ENCODE results near the gene SARS2. TPM values are rescaled to one million over a fixed set of nuclear protein-coding genes. Genes with fewer than 3 reads are reported as not detected.
A peak's percentile ranks its signal among the peaks of the same experiment; 100 is the strongest.
"Not testable (repeated sequence)": the region's sequence is repeated elsewhere in the genome, so short reads cannot be mapped to it uniquely, and the experiment has no call there.

Gene SARS2
- total RNA-seq, 1 donor from 2014 or later: 36.7 TPM

DNA sequence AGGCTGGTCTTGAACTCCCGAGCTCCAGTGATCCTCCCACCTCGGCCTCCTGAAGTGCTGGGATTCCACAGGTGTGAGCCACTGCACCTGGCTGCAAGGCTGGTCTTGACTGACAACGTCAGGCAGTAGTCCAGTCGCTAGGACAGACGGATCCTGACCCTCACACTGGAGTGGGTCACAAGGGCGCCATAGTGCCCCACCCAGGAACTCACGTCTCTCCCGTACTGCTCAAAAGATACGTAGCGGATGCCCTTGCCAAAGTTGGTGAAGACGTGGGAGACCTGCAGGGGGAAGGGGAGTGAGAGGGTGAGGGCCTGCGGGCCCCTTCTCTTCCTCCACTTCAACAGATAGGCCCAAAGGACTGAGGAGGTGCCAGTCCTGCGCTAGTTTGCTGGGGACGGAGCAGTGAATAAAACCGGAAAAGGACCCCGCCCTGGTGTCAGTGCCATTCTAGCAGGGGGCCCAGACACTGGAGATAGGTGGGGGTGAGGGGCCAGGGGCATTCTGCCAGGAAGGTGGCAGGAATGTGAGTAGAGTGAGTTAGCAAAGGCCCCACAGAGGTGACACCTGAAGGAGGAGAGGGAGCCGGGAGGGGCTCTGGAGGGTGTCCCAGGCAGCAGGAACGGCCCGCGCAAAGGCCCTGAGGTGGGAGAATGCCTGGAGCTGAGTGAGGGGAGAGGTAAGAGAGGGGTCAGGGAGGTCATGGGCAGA, 12.1 kb upstream of the SARS2 start:
- Mint-ChIP-seq H3K36me3 (ENCODE audit: low read depth, unreplicated experiment) (peaks cover 5% of the 10 kb centered on the region), H3K9me3 (ENCODE audit: unreplicated experiment) (no peaks in the 10 kb centered on the region), H3K27ac (ENCODE audit: unreplicated experiment) (no peak overlapping the region), H3K27me3 (ENCODE audit: unreplicated experiment) (peaks cover 12% of the 10 kb centered on the region), H3K4me1 (ENCODE audit: unreplicated experiment) (peaks cover 27% of the 10 kb centered on the region), H3K4me3 (ENCODE audit: unreplicated experiment) (no peak overlapping the region)
- TF ChIP-seq CTCF (IDR thresholded peaks at IDR 0.05; ENCODE audit: unreplicated experiment): no peak
- no peak for DNase-seq (ENCODE audit: low spot score)

DNA sequence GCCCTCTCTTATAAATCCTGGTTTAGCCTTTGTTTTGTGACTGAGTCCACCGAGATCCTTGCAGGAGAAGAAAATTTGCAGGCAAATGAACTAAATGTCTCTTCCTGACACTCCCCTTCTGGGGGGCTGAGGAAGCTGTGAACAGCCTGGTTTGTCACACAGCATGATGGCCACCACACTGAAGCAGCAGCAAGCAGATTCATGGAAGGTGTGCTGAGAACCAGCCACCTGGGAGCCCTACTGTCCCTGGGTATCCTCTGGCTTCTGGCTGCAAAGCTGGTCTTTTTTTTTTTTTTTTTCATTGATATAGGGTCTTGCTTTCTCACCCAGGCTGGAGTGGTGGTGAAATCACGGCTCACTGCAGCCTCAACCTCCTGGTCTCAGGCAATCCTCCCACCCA, 11.4 kb upstream of the SARS2 start:
- Mint-ChIP-seq H3K9me3 (ENCODE audit: unreplicated experiment) (no peaks in the 10 kb centered on the region), H3K27ac (ENCODE audit: unreplicated experiment) (no peak overlapping the region), H3K4me1 (ENCODE audit: unreplicated experiment) (peaks cover 27% of the 10 kb centered on the region), H3K36me3 (ENCODE audit: low read depth, unreplicated experiment) (peaks cover 5% of the 10 kb centered on the region), H3K4me3 (ENCODE audit: unreplicated experiment) (no peak overlapping the region), H3K27me3 (ENCODE audit: unreplicated experiment) (peaks cover 12% of the 10 kb centered on the region)
- no peak for TF ChIP-seq CTCF (IDR thresholded peaks at IDR 0.05; ENCODE audit: unreplicated experiment)
- DNase-seq (ENCODE audit: low spot score): no peak

DNA sequence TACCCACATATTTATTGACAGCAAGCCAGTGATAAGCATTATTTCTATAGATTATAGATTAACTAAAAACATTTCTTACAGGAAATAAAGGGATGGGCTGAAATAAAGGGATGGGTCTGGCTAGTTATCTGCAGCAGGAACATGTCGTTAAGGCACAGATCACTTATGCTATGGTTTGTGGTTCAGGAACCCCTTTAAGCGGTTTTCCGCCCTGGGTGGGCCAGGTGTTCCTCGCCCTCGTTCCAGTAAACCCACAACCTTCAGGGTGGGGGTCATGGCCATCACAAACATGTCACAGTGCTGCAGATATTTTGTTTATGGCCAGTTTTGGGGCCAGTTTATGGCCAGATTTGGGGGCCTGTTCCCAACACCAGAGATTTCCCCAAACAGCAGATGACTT, 10.9 kb upstream of the SARS2 start:
- H3K36me3 Mint-ChIP-seq (ENCODE audit: low read depth, unreplicated experiment); H3K27me3 Mint-ChIP-seq (ENCODE audit: unreplicated experiment); DNase-seq (ENCODE audit: low spot score); H3K9me3 Mint-ChIP-seq (ENCODE audit: unreplicated experiment); H3K4me3 Mint-ChIP-seq (ENCODE audit: unreplicated experiment); H3K27ac Mint-ChIP-seq (ENCODE audit: unreplicated experiment): not testable (repeated sequence)
- H3K4me1 Mint-ChIP-seq (ENCODE audit: unreplicated experiment): peaks cover 27% of the 10 kb centered on the region

DNA sequence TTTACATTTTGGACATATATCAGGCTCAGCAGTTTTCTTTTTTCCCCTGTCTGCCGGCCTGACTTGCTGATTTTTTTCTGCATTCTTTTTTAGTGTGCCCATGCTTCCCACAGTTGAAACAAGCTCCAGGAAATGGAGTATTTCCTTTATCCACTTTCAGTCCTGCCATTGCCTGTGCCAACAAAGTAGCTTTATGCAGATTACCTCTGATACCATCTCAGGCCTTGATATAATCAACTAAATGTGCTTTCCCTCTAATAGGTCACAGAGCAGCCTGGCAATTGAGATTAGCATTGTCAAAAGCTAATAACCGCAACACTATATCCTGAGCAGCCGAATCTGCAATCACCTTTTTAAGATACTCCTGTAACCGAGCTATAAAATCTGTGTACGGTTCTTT, 9.4 kb upstream of the SARS2 start:
- Mint-ChIP-seq H3K4me1 (ENCODE audit: unreplicated experiment) (peaks cover 27% of the 10 kb centered on the region), H3K9me3 (ENCODE audit: unreplicated experiment) (no peaks in the 10 kb centered on the region), H3K4me3 (ENCODE audit: unreplicated experiment) (peak overlapping the region; percentile 45), H3K36me3 (ENCODE audit: low read depth, unreplicated experiment) (peaks cover 15% of the 10 kb centered on the region), H3K27me3 (ENCODE audit: unreplicated experiment) (peaks cover 10% of the 10 kb centered on the region), H3K27ac (ENCODE audit: unreplicated experiment) (peak overlapping the region; percentile 89)
- no peak for TF ChIP-seq CTCF (IDR thresholded peaks at IDR 0.05; ENCODE audit: unreplicated experiment)
- DNase-seq (ENCODE audit: low spot score): no peak

DNA sequence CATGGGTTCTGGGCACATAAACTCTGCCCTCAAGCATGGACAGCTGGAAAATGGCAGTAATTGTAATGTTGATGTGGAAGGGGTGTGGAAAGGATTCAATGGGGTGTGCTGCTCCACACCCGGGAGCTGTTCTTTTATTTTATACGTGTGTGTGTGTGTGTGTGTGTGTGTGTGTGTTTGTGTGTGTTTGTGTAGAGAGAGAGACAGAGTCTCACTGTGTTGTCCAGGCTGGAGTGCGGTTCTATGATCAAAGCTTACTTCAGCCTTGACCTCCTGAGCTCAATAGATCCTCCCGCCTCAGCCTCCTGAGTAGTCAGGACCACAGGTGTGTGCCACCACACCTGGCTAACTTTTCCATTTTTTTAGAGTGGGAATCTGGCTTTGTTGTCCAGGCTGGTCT, 3.0 kb upstream of the SARS2 start:
- peak overlapping the region; percentile 68 for H3K4me3 Mint-ChIP-seq (ENCODE audit: unreplicated experiment)
- no peak overlapping the region for H3K27ac Mint-ChIP-seq (ENCODE audit: unreplicated experiment)
- H3K9me3 Mint-ChIP-seq (ENCODE audit: unreplicated experiment): no peaks in the 10 kb centered on the region
- peaks cover 30% of the 10 kb centered on the region for H3K36me3 Mint-ChIP-seq (ENCODE audit: low read depth, unreplicated experiment)
- TF ChIP-seq CTCF (IDR thresholded peaks at IDR 0.05; ENCODE audit: unreplicated experiment): no peak
- no peak for DNase-seq (ENCODE audit: low spot score)
- peaks cover 9% of the 10 kb centered on the region for H3K27me3 Mint-ChIP-seq (ENCODE audit: unreplicated experiment)
- H3K4me1 Mint-ChIP-seq (ENCODE audit: unreplicated experiment): peaks cover 15% of the 10 kb centered on the region

Data from endothelial cell (in vitro differentiated cells).